NCI-H69 (cell line): ENCODE results near the gene PDCD6IP.
"Not testable (repeated sequence)": the region's sequence is repeated elsewhere in the genome, so short reads cannot be mapped to it uniquely, and the experiment has no call there.

Source experiments
- DNase-seq: peaks from one replicate; lab custom pipeline; 2025; lab: John Stamatoyannopoulos, UW

PDCD6IP gene

DNA sequence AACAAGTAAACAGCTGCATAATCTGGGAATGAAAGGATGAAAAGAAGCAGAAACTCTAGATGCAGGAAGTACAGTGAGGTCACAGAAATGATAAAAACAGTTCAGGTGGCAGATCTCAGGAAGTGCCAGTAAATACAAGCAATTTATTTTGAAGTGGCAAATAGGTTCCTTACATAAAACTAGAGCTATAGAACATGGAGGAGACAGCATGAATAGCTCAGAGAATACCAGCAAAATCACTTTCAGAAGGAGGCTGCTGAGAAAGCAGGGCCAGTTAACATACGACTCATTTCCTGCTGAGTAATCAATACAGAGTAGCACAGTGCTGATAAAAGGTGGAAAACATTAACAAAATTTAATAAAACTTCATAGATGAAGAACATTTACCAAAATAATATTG, 57.0 kb downstream of the PDCD6IP start:
- DNase-seq = not testable (repeated sequence)

GRCh38 chr3:33855884-33856546, 57.6 kb downstream of the PDCD6IP start:
- DNase-seq = no peak

- not testable (repeated sequence) for DNase-seq
Measured at GRCh38 chr3:33857701-33858100, 59.3 kb downstream of the PDCD6IP start.

DNA sequence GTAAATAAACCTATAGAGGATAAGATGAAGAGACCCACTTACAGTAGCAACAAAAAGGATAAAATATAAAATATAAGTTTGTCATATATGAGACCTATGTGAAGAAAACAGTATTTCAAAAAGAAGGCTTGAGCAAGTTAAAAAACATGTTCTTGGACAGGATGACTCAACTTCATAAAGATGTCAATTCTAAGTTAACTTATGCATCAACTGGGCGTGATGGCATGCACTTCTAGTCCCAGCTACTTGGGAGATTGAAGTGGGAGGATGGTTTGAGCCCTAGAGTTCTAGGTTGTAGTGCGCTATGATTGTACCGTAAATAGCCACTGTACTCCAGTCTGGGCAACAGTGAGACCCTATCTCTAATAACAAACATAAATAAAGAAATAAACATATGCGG, 59.7 kb downstream of the PDCD6IP start:
- no peak for DNase-seq

DNA sequence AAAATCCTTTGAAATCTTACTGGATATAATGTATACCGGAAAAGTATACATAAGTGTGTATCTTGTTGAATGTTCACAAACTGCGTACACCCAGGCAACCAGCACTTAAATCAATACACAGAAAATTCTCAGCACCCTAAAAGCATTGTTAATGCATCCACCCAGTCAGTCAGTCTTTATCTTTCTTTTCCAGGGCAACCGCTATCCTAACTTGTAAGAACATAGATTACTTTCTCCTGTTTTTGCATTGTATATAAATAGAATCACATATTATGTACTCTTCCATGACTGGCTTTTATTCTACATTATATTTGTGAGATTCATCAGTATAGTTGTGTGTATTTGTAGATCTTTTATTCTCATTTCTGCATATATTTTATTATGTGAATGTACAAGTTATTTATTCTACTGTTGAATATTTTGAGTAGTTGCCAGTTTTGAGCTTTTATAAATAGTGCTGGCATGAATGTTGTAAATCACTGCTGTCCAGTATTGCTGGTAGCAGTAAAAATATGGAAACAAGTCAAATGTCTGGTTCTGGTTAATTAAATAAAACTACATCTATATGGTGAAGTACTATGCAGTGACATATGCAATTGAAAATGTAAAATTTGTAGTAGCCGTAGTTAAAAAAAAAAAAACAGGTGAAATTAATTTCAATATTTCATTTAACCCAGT, 62.1 kb downstream of the PDCD6IP start:
- DNase-seq = no peak

DNA sequence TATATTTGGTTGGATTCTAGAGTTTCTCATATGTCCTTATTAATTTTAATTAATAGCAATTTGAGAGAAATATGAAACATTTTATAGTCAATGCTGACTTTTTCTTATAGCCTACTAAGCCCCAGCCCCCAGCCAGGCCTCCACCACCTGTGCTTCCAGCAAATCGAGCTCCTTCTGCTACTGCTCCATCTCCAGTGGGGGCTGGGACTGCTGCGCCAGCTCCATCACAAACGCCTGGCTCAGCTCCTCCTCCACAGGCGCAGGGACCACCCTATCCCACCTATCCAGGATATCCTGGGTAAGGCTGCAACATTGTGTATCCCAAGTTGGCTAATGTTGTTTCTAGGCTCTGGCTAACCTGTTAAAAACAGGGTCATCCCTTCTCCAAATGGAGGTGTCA, 66.7 kb downstream of the PDCD6IP start:
- DNase-seq = no peak

DNA sequence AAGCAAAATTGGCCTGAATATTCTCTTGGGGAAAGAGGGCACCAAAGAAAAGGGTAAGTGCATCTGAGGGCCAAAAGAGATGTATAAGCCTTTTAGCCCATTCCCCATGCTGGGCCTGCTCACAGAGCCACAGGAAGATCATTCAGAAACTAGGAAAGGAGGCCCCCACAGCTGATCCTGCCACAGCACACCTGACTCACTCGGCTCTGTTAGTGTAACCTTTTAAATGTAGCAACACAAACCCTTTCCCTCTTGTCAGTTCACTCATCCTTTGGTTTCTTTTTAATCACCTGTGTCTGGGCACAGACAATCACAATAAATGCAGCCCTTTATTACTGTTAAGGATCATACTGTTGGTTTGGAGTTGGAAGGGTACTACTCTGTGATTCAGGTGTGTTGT, 69.9 kb downstream of the PDCD6IP start:
- DNase-seq = no peak

DNA sequence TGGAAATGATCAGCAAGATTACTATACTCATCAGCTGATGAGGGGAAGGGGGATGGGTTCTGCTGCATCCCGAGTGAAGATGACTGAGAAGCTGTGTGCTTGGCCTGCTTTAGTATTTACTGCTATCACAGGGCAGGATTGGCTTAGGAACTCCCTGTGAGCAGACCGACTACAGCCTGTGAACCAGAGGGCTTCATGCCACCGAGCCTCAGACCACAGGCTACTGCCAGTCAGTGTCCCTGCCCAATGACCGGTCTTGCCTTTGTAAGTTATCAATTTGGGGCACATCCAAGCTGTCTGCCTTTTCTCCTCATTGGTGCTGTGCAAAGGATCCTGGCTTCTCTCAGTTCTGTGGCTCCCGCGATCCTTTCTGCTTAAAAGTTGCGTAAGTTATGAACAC, 71.5 kb downstream of the PDCD6IP start:
- DNase-seq = no peak

DNA sequence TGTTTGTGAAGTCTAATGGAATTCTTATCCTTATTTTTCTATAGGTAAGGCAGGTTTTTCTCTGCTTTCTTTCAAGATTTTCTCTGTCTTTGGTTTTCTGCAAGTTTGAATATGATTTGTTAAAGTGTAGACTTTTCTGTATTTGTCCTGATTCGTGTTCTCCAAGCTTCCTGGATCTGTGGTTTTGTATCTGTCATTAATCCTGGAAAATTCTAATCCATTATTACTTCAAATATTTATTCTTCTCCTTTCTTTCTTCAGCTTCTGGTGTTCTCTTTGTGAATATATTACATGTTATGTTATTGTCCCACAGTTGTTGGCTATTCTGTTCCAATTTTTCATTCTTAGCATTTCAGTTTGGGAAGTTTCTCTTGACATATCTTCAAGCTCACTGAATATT, 76.4 kb downstream of the PDCD6IP start:
- no peak for DNase-seq

DNA sequence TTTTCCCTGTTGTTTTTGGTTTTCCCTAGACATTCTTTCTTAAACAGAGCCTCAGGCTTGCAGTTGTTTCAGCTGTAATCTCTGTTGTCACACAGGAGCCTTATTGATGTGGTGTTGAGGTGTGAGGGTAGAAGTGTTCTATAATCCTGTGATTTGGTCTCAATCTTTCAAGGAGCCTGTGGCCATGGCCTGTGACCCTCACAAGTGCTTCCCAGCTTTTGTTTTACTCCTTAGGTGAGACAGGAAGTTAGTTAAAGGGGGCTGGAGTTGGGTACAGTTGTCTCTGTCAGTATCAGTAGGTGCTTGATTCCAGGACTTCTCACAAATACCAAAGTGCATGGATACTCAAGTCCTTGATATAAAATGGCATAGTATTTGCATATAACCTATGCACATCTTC, 77.2 kb downstream of the PDCD6IP start:
- no peak for DNase-seq

DNA sequence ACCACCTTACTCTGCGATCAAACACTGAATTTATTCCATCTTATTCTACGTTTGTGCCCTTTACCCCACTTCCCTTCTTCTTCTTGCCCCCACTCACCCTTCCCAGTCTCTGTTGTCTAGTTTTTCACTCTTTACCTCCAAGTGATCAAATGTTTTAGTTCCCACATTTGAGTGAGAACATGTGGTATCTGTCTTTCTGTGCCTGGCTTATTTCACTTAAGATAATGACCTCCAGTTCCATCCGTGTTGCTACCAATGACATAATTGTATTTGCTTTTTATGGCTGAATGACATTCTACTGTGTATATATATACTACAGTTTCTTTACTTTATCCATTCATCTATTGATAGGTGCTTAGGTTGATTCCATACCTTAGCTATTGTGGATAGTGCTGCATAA, 78.8 kb downstream of the PDCD6IP start:
- DNase-seq = peak; percentile 54

DNA sequence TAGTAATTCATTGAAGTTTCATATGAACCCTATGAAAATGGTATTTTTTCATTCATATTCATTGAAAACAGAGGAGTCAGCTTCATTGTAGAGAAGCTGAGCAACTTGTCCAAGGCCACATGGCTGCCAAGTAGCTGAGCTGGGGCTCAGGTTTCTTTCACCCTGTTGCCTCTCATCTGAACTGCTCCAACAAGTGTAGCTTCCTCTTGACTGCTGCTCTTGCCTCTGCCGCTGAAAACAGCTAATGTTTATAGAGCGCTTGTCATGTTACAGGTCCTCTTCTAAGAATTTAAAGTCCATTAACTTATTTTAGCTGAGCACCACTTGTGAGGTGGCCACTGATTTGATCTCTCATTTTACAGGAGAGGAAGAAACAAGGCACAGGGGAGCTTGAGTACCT, 81.1 kb downstream of the PDCD6IP start:
- no peak for DNase-seq

DNA sequence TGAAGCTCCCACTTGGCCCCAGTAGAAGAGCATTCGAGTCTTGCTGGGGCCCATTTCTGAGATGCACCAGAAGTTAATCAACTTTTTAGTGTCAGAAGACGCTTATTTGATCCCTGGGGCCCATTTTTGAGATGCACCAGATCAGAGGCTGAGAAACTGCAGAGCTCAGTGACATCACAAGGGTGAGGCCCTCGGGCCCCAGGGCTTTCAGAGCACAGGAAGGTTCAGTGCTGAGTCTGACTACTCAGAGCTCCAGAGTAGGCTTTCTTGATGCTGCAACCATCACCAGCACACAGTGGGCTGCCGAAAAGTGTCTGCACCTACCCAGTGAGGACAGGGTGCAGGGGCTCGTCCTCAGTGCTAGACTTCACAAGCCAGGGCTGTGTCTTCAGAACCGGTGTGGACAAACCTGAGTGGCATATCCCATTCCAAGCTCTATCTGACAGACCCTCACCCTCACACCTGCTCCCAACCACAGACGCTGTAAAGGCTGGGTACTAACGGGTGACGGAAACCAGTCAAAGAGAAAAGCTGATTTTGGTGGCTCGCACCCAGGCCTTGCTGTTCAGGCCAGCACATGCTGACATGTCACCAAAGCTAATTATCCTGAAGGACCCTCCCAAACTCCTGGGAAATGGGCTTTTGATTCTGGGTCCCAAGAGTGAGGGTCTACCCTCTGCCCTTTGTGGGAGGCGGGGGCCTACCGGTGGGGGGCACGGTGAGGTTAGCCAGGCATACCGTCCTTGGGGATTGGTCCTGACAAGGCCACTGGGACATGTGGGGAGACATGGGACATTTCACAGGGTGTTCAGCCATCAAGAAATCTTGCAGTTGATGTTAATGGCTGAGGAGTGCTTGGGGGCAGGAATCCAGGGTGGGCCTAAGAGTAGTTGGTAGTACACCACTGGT, 83.0 kb downstream of the PDCD6IP start:
- no peak for DNase-seq

GRCh38 chr3:33882296-33882695, 83.9 kb downstream of the PDCD6IP start:
- DNase-seq = no peak

DNA sequence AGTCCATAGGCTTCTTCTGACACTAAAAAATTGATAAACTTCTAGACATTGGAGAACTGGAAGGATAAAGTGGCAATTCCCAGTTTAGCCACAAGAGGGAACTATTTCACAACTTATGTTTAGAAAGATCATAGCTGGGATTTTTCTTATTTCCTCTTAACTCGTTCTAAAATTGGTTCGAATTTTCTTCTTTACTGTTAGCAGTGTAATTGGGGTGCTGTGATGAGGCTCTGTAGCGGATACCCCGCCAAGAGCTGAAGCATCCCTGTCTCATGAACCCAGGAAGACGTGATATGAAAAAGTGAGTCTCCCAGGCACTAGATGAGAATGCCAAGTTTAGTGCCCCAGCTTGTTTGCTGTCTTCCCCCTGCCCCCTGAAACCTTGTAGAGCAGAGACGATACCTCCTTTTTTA, 85.1 kb downstream of the PDCD6IP start:
- peak; percentile 42 for DNase-seq

- peak; percentile 65 for DNase-seq
Measured at GRCh38 chr3:33883951-33884561, 85.6 kb downstream of the PDCD6IP start.

DNA sequence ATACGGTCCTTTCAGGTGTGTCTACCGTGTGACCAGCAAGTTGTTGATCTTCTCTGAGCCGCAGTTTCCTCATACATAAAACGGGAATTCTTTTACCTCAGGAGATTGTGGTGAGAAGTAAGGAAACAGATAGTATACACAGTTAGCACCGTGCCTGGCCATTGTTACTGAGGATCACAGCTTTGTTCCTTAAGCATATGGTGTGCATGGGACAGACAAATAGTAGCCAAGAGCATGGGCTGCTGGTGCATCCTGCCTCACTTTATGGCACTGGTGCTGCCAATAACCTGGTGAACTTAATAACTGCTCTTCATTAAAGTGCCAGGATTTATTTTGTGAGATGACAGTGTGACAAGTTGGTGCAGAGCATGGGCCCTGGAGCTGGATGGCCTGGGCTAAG, 86.3 kb downstream of the PDCD6IP start:
- no peak for DNase-seq

DNA sequence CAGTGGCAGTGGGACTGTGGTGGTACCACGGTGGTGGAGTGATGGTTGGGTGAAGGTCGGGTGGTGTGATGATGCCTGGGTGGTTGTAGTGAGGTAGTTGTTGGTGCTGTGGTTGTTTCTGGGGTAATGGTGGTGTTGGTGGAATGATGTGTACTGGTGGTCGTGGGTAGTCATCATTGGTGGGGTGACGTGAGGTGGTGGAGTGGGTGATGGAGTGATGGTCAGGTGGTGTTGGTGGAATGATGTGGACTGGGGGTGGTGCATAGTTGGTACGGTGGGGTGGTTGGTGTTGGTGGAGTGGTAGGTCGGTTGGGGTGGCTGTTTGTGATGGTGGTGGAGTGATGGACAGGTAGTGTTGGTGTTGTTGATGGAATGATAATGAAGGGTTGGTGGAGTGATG, 87.1 kb downstream of the PDCD6IP start:
- no peak for DNase-seq

DNA sequence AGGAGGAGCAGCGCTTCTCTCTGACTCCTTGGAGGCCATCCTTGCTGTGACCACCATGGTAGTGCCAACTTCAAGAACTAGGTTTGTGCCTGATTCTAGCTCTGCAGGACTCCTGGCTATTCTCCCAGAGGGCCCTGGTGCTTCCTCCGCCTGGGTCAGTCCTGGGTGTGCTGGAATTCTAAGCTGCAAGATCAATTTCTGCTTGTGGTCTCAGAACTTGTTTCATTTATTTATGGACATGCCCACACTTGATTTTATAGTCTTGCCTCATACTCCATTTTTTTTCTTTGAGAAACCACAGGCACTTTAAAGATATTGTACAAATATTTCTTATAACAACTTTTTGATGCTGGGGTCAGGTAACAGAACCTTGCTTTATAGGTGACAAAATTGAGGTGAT, 87.6 kb downstream of the PDCD6IP start:
- DNase-seq = no peak

DNA sequence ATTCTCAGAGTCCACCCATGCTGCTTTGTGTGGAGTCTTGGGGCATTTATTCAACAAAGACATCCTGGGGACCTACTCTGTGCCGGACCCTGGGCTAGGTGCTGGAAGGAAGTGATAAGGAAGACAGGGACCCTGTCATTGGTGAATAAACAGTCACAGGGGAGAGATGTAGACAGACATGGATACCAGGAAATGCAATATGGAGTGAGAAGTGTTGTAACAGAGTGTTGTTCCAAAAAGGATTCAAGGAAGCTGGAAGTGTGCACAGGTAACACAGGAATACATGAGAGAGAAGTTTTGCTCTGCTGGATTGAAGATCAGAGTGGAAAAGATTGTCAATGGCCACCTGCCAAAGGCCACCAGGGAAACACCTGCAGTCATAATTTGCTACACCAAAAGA, 89.0 kb downstream of the PDCD6IP start:
- no peak for DNase-seq

- no peak for DNase-seq
Measured at GRCh38 chr3:33889394-33890039, 91.1 kb downstream of the PDCD6IP start.

DNA sequence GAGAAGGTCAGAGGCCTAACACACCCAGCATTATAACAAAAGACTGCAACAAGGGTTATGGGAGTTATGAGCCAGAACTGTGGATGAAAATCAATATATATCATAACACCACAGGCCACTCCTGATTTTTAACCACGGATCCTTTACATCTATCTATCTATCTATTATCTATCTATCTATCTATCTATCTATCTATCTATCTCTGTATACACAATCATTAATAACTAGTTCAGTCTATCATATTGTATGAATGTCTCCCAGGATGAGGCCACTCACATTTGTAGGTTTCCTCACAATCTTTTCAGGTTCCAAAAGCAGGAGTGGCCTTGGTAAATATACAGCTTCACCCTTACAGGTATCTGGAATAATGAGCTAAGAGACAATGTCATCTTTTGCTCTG, 94.2 kb downstream of the PDCD6IP start:
- DNase-seq = no peak
